A673 (cell line): ENCODE results near the gene GRIK5.

Source experiments
- EZH2 ChIP-seq: fragments of 200-600 bp; sonication (generic); IDR thresholded peaks from 2 replicates; pipeline ENCODE4 v1.6.1; 2017; ENCODE audit warnings: borderline replicate concordance, low read depth, mild to moderate bottlenecking, mixed read lengths, antibody characterized with exemption, low read length; ENCODE audit not compliant: poor library complexity, severe bottlenecking
- TF ChIP-seq, protein P1 (sequence below): fragments of 300-800, 200-600 bp; sonication (generic); conservative IDR thresholded peaks from 2 replicates; pipeline ENCODE4 v1.5.1; 2017; ENCODE audit warnings: low read depth, mild to moderate bottlenecking, antibody characterized with exemption, low read length, moderate library complexity, mixed read lengths

- TF ChIP-seq, protein P1, sequence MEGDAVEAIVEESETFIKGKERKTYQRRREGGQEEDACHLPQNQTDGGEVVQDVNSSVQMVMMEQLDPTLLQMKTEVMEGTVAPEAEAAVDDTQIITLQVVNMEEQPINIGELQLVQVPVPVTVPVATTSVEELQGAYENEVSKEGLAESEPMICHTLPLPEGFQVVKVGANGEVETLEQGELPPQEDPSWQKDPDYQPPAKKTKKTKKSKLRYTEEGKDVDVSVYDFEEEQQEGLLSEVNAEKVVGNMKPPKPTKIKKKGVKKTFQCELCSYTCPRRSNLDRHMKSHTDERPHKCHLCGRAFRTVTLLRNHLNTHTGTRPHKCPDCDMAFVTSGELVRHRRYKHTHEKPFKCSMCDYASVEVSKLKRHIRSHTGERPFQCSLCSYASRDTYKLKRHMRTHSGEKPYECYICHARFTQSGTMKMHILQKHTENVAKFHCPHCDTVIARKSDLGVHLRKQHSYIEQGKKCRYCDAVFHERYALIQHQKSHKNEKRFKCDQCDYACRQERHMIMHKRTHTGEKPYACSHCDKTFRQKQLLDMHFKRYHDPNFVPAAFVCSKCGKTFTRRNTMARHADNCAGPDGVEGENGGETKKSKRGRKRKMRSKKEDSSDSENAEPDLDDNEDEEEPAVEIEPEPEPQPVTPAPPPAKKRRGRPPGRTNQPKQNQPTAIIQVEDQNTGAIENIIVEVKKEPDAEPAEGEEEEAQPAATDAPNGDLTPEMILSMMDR: no peak
- TF ChIP-seq EZH2: no peak
Observed at GRCh38 chr19:41974652-41975051, 95.4 kb downstream of the GRIK5 start.
